ENCODE data around the gene CTDSPL2. TPM values are rescaled to one million over a fixed set of nuclear protein-coding genes. Genes with fewer than 3 reads are reported as not detected.

The CTDSPL2 gene
- total and polyA plus RNA-seq, 2 of the 8 experiments (the other 6 are each of a cell fraction or from before 2014, with no cell fraction given), result 25.2 to 64.7 TPM

GRCh38 chr15:44414001-44414400, 13.4 kb upstream of the CTDSPL2 start (continued):
- no peak for TF ChIP-seq CTCF (IDR thresholded peaks at IDR 0.05; ENCODE audit: control extremely low read depth in 1 of 3, insufficient read depth in 1 of 3, low read depth in 1 of 3, low read length in 3 of 3)
